NCI-H146 treated with DMSO at 0.1 percent for 48 hours (cell line): ENCODE results near the gene C1orf159.
"Not testable (repeated sequence)": the region's sequence is repeated elsewhere in the genome, so short reads cannot be mapped to it uniquely, and the experiment has no call there.

Experiments used
- DNase-seq: peaks from one replicate; lab custom pipeline; 2025; ENCODE audit not compliant: unreplicated experiment; lab: John Stamatoyannopoulos, UW

Gene C1orf159

GRCh38 chr1:1150100-1150499, 34.2 kb upstream of the C1orf159 start:
- DNase-seq, result no peak

GRCh38 chr1:1149416-1149815, 33.5 kb upstream of the C1orf159 start:
- no peak for DNase-seq

GRCh38 chr1:1148569-1148968, 32.7 kb upstream of the C1orf159 start:
- DNase-seq, result no peak

GRCh38 chr1:1148061-1148460, 32.2 kb upstream of the C1orf159 start:
- no peak for DNase-seq

GRCh38 chr1:1146596-1146995, 30.7 kb upstream of the C1orf159 start:
- no peak for DNase-seq

- DNase-seq, result no peak
Measured at GRCh38 chr1:1146026-1146425, 30.1 kb upstream of the C1orf159 start.

- no peak for DNase-seq
Measured at GRCh38 chr1:1145547-1145914, 29.6 kb upstream of the C1orf159 start.

GRCh38 chr1:1144843-1145546, 29.1 kb upstream of the C1orf159 start:
- DNase-seq, result no peak

GRCh38 chr1:1144122-1144842, 28.4 kb upstream of the C1orf159 start:
- DNase-seq, result peak; percentile 27

- no peak for DNase-seq
Measured at GRCh38 chr1:1143636-1144035, 27.7 kb upstream of the C1orf159 start.

GRCh38 chr1:1142844-1143243, 27.0 kb upstream of the C1orf159 start:
- no peak for DNase-seq

GRCh38 chr1:1142352-1142751, 26.5 kb upstream of the C1orf159 start:
- DNase-seq, result not testable (repeated sequence)

- no peak for DNase-seq
Measured at GRCh38 chr1:1141911-1142250, 26.0 kb upstream of the C1orf159 start.

- DNase-seq, result no peak
Measured at GRCh38 chr1:1141244-1141910, 25.5 kb upstream of the C1orf159 start.

- DNase-seq, result no peak
Measured at GRCh38 chr1:1140673-1141072, 24.8 kb upstream of the C1orf159 start.

- no peak for DNase-seq
Measured at GRCh38 chr1:1137256-1138045, 21.6 kb upstream of the C1orf159 start.

- DNase-seq, result peak; percentile 72
Measured at GRCh38 chr1:1136547-1137230, 20.8 kb upstream of the C1orf159 start.

GRCh38 chr1:1135339-1136136, 19.6 kb upstream of the C1orf159 start:
- no peak for DNase-seq

- DNase-seq, result no peak
Measured at GRCh38 chr1:1134300-1134970, 18.5 kb upstream of the C1orf159 start.
